UCSD-AML1 (cell line): ENCODE measurements around the gene HYAL3.

Experiments
- DNase-seq: peaks from one replicate; lab custom pipeline; 2025; ENCODE audit not compliant: unreplicated experiment; lab: John Stamatoyannopoulos, UW

The HYAL3 gene

GRCh38 chr3:50298836-50299637, at the start of gene HYAL3, which contains the start of gene NAA80:
Gene HYAL3, minus strand, starts transcription at chr3:50299405. Its CDS starts 3,803 bp downstream, at chr3:50295602.
Gene NAA80, minus strand, starts transcription at chr3:50299405. Its CDS starts 1,942 bp downstream, at chr3:50297463.
- peak; percentile 99 for DNase-seq

GRCh38 chr3:50347187-50347813, 48.1 kb upstream of the HYAL3 start:
- peak; percentile 71 for DNase-seq

- DNase-seq = no peak
Observed at GRCh38 chr3:50345586-50346234, 46.5 kb upstream of the HYAL3 start, which contains the start of gene ZMYND10. Gene ZMYND10, minus strand, starts transcription at chr3:50345732. Its CDS starts 153 bp downstream, at chr3:50345579.

- no peak for DNase-seq
Observed at GRCh38 chr3:50345008-50345407, 45.8 kb upstream of the HYAL3 start.

GRCh38 chr3:50342813-50343633, 43.8 kb upstream of the HYAL3 start:
- no peak for DNase-seq

GRCh38 chr3:50341996-50342650, 42.9 kb upstream of the HYAL3 start:
- no peak for DNase-seq

- no peak for DNase-seq
Observed at GRCh38 chr3:50341537-50341936, 42.3 kb upstream of the HYAL3 start.

GRCh38 chr3:50340448-50341329, 41.5 kb upstream of the HYAL3 start, which contains the start of gene RASSF1:
Gene RASSF1, minus strand, starts transcription at chr3:50340836. Its CDS starts 31 bp downstream, at chr3:50340805.
- DNase-seq = peak; percentile 88

GRCh38 chr3:50340147-50340447, 40.9 kb upstream of the HYAL3 start:
- no peak for DNase-seq

GRCh38 chr3:50339485-50340146, 40.4 kb upstream of the HYAL3 start:
- DNase-seq = no peak

- no peak for DNase-seq
Observed at GRCh38 chr3:50338965-50339364, 39.8 kb upstream of the HYAL3 start.

- DNase-seq = peak; percentile 98
Observed at GRCh38 chr3:50337175-50337861, 38.1 kb upstream of the HYAL3 start.

- no peak for DNase-seq
Observed at GRCh38 chr3:50336452-50337174, 37.4 kb upstream of the HYAL3 start.

GRCh38 chr3:50334339-50335075, 35.3 kb upstream of the HYAL3 start:
- DNase-seq = no peak

- DNase-seq = no peak
Observed at GRCh38 chr3:50333744-50334328, 34.6 kb upstream of the HYAL3 start.

- DNase-seq = no peak
Observed at GRCh38 chr3:50331364-50331907, 32.2 kb upstream of the HYAL3 start.
